Erythroblast (primary cell): ENCODE data around the gene PCDHA3.
"Not testable (repeated sequence)": the region's sequence is repeated elsewhere in the genome, so short reads cannot be mapped to it uniquely, and the experiment has no call there.

ENCODE experiments used
- DNase-seq, 2 experiments: peaks; one replicate each; lab custom pipeline; 2025; lab: John Stamatoyannopoulos, UW
- GATA1 ChIP-seq: IDR thresholded peaks from 2 replicates; pipeline ENCODE4 v1.6.1; 2011; ENCODE audit warnings: low read depth, mild to moderate bottlenecking, control low read depth, low read length, moderate library complexity
- POLR2A ChIP-seq: IDR thresholded peaks from 2 replicates; pipeline ENCODE4 v1.6.1; 2011; ENCODE audit warnings: mild to moderate bottlenecking, low read length

Gene PCDHA3

DNA sequence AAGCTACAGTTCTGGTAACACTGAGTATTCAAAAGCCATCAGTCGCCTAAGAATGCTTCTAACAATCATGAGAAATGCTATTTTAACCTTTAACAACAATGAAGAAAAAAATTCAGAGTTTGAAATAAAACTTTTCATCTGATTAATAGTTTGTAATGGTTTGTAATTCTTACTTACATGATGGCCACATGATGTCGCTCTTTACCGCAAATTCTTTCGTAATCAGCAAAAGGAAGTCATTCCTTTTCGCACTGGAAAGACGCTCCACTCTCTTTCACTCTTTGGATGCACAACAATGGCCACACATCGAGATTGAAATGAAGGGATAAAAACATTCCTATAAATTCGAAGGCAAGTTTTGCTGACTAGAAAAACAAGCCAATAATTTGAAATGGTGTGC is 33.1 kb downstream of the PCDHA3 start, which contains the start of gene PCDHA7:
Gene PCDHA7 (plus strand): TSS at position 277 of the 400 bp plus-strand sequence. CDS start 115 bp downstream, at position 392.
- DNase-seq, result peak in 1 of 2 experiments; percentile 3
- TF ChIP-seq POLR2A, result no peak

DNA sequence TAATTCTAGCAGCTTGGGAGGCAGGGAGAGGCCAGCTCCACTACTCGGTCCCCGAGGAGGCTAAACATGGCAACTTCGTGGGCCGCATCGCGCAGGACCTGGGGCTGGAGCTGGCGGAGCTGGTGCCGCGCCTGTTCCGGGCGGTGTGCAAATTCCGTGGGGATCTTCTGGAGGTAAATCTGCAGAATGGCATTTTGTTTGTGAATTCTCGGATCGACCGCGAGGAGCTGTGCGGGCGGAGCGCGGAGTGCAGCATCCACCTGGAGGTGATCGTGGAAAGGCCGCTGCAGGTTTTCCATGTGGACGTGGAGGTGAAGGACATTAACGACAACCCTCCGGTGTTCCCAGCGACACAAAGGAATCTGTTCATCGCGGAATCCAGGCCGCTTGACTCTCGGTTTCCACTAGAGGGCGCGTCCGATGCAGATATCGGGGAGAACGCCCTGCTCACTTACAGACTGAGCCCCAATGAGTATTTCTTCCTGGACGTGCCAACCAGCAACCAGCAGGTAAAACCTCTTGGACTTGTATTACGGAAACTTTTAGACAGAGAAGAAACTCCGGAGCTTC is 33.7 kb downstream of the PCDHA3 start:
- DNase-seq, result not testable (repeated sequence)

DNA sequence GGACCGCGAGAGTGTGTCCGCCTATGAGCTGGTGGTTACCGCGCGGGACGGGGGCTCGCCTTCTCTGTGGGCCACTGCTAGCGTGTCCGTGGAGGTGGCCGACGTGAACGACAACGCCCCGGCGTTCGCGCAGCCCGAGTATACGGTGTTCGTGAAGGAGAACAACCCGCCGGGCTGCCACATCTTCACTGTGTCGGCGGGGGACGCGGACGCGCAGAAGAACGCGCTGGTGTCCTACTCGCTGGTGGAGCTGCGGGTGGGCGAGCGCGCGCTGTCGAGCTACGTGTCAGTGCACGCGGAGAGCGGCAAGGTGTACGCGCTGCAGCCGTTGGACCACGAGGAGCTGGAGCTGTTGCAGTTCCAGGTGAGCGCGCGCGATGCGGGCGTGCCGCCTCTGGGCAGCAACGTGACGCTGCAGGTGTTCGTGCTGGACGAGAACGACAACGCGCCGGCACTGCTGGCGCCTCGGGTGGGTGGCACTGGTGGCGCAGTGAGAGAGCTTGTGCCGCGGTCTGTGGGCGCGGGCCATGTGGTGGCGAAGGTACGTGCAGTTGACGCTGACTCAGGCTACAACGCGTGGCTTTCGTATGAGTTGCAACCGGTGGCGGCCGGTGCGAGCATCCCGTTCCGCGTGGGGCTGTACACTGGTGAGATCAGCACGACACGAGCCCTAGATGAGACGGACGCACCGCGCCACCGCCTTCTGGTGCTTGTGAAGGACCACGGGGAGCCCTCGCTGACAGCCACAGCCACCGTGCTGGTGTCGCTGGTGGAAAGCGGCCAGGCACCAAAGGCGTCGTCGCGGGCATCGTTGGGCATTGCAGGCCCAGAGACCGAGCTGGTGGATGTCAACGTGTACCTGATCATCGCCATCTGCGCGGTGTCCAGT is 35.0 kb downstream of the PCDHA3 start:
- TF ChIP-seq GATA1 (no peak), POLR2A (no peak)
- DNase-seq, result no peak

DNA sequence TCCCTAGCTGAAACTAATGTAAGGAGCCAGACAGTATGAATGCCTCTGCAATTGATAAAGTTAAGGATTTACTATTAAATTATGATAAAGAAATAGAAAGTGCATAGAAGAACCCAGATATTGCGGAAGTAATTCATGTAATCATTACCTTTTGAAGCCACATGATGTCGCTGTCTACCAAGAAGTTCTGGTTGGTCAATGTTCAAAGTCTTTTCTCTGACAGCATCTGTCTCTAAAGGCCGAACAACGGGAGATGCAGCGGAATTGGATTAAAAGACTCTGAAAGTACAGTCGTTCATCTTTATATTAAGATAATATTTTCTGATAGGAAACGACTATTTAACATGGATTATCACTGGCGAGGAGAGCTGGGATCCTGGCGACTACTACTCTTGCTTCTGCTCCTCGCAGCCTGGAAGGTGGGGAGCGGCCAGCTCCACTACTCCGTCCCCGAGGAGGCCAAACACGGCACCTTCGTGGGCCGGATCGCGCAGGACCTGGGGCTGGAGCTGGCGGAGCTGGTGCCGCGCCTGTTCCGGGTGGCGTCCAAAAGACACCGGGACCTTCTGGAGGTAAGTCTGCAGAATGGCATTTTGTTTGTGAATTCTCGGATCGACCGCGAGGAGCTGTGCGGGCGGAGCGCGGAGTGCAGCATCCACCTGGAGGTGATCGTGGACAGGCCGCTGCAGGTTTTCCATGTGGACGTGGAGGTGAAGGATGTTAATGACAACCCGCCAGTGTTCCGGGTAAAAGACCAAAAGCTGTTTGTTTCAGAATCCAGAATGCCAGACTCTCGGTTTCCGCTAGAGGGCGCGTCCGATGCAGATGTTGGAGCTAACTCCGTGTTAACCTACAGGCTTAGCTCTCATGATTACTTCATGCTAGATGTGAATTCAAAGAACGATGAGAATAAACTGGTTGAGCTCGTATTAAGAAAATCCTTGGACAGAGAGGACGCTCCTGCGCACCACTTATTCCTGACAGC is 40.4 kb downstream of the PCDHA3 start, which contains the start of gene PCDHA8:
Gene PCDHA8 (plus strand): TSS at position 210 of the 985 bp plus-strand sequence. CDS start 135 bp downstream, at position 345.
- DNase-seq, result peak; percentile 13 to 27
- TF ChIP-seq POLR2A, result no peak
- TF ChIP-seq GATA1, result no peak

DNA sequence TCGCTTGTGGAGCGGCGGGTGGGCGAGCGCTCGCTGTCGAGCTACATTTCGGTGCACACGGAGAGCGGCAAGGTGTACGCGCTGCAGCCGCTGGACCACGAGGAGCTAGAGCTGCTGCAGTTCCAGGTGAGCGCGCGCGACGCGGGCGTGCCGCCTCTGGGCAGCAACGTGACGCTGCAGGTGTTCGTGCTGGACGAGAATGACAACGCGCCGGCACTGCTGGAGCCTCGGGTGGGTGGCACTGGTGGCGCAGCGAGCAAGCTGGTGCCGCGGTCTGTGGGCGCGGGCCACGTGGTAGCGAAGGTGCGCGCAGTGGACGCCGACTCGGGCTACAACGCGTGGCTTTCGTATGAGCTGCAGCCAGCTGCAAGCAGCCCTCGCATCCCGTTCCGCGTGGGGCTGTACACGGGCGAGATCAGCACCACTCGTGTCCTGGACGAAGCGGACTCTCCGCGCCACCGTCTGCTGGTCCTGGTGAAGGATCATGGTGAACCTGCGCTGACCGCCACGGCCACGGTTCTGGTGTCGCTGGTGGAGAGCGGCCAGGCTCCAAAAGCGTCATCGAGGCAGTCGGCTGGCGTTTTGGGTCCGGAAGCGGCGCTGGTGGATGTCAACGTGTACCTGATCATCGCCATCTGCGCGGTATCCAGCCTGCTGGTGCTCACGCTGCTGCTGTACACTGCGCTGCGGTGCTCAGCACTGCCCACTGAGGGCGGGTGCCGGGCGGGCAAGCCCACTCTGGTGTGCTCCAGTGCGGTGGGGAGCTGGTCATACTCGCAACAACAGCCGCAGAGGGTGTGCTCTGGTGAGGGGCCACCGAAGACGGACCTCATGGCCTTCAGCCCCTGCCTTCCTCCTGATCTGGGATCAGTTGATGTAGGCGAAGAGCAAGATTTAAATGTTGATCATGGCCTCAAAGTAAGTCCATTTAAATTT is 42.2 kb downstream of the PCDHA3 start:
- DNase-seq, result no peak
- TF ChIP-seq POLR2A (no peak), GATA1 (no peak)

DNA sequence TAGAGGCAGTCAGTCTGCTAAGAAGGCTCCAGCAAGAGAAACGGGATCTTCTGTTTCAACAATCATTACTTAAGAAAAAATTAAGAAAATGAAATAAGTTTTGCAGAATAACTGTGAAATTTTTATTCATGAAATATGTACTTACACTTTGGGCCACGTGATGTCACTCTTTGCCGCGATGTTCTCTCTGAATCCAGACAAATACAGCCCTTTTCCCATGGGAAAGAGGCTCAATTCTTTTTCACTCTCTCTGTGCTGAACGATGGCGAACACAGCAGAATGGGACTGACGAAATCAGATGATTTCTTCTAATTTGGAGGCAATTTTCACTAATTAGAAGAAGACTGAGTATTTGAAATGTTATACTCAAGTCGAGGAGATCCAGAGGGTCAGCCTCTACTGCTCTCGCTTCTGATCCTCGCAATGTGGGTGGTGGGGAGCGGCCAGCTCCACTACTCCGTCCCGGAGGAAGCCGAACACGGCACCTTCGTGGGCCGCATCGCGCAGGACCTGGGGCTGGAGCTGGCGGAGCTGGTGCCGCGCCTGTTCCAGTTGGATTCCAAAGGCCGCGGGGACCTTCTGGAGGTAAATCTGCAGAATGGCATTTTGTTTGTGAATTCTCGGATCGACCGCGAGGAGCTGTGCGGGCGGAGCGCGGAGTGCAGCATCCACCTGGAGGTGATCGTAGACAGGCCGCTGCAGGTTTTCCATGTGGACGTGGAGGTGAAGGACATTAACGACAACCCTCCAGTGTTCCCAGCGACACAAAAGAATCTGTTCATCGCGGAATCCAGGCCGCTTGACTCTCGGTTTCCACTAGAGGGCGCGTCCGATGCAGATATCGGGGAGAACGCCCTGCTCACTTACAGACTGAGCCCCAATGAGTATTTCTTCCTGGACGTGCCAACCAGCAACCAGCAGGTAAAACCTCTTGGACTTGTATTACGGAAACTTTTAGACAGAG is 47.6 kb downstream of the PCDHA3 start, which contains the start of gene PCDHA9:
Gene PCDHA9 (plus strand): TSS at position 244 of the 964 bp plus-strand sequence. CDS start 114 bp downstream, at position 358.
- not testable (repeated sequence) for DNase-seq

DNA sequence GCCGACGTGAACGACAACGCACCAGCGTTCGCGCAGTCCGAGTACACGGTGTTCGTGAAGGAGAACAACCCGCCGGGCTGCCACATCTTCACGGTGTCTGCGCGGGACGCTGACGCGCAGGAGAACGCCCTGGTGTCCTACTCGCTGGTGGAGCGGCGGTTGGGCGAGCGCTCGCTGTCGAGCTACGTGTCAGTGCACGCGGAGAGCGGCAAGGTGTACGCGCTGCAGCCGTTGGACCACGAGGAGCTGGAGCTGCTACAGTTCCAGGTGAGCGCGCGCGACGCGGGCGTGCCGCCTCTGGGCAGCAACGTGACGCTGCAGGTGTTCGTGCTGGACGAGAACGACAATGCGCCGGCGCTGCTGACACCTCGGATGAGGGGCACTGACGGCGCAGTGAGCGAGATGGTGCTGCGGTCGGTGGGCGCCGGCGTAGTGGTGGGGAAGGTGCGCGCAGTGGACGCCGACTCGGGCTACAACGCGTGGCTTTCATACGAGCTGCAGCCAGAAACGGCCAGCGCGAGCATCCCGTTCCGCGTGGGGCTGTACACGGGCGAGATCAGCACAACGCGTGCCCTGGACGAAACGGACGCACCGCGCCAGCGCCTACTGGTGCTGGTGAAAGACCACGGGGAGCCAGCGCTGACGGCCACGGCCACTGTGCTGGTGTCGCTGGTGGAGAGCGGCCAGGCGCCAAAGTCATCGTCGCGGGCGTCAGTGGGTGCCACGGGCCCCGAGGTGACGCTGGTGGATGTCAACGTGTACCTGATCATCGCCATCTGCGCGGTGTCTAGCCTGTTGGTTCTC is 49.2 kb downstream of the PCDHA3 start:
- not testable (repeated sequence) for DNase-seq
